ENCODE data around the gene NEK4. TPM values are rescaled to one million over a fixed set of nuclear protein-coding genes. Genes with fewer than 3 reads are reported as not detected.

NEK4 gene
- total and polyA plus RNA-seq, 10 of the 15 experiments (the other 5 are each of a cell fraction or from before 2014, with no cell fraction given) = 7.0 to 29.1 (median 16.4) TPM

DNA sequence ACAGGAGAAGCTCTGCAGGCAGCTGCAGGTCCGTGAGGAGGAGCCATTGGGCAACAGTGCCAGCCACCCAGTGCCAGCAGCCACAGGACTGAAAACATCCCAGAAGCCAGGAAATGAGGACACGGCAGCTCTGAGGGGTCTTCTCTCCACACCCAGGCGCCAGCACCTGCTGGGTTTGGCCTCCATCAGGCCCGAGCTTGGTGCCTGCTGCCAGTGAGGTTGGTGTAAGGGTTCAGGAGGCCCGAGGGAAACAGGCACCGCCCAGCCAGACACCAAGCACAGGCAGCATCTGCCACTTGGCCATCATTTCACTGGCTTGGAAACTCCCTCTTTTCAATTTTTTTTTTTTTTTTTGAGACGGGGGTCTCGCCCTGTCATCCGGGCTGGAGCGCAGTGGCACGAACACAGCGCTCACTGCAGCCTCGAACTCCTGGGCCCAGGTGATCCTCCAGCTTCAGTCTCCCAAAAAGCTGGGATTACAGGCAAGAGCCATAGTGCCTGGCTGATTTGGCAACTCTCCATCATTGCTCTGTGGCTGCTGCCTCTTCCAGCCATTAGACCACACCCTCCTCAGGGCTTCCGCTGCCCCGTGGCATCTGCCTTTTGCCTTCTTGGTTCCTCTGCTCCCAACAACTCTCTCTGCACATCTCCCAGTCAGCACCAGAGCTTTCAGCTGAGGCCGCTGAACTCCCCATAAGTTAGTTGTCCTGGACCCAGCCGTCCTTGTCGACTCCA, 22.4 kb upstream of the NEK4 start:
- Histone ChIP-seq H3K4me1 (ENCODE audit: control insufficient read depth, insufficient read depth, low read length) (no peaks in the 10 kb centered on the region), H3K4me2 (ENCODE audit: control insufficient read depth, insufficient read depth) (no peak overlapping the region), H3K36me3 (ENCODE audit: control insufficient read depth in 2 of 2, insufficient read depth in 2 of 2, low read length in 1 of 2) (no peaks in the 10 kb centered on the region), H3K9me3 (replicated peaks; ENCODE audit: control insufficient read depth, insufficient read depth, low read length) (no peaks in the 10 kb centered on the region), H2AFZ (ENCODE audit: control insufficient read depth, low read depth, low read length) (no peak overlapping the region), H4K20me1 (ENCODE audit: control insufficient read depth, insufficient read depth) (no peaks in the 10 kb centered on the region), H3K27ac (ENCODE audit: control insufficient read depth, insufficient read depth) (no peak overlapping the region), H3K27me3 (replicated peaks in 1 of 2; ENCODE audit: control insufficient read depth in 2 of 2, insufficient read depth in 2 of 2, low read length in 1 of 2) (no peaks in the 10 kb centered on the region; a peak in 1 of 4 replicates), H3K9ac (ENCODE audit: control insufficient read depth, insufficient read depth, low read length) (no peak overlapping the region), H3K4me3 (no peak overlapping the region), H3K79me2 (ENCODE audit: control insufficient read depth, insufficient read depth, low read length) (no peaks in the 10 kb centered on the region)
- TF ChIP-seq HDGF (IDR thresholded peaks at IDR 0.05) (no peak), CBX5 (IDR thresholded peaks at IDR 0.05; ENCODE audit: low read depth) (no peak), CHD2 (IDR thresholded peaks at IDR 0.05; ENCODE audit: borderline replicate concordance, low read depth, low read length) (no peak), YY1 (IDR thresholded peaks at IDR 0.05; ENCODE audit: low read depth, low read length) (no peak), EED (IDR thresholded peaks at IDR 0.05; ENCODE audit: low read depth) (no peak), ZNF217 (IDR thresholded peaks at IDR 0.05) (no peak), ZSCAN29 (IDR thresholded peaks at IDR 0.05) (no peak), MAX (IDR thresholded peaks at IDR 0.05; ENCODE audit: low read depth, low read length) (no peak), CREB1 (IDR thresholded peaks at IDR 0.05; ENCODE audit: low read depth) (no peak), POU2F2 (IDR thresholded peaks at IDR 0.05; ENCODE audit: borderline replicate concordance, low read depth, low read length) (no peak), KDM1A (IDR thresholded peaks at IDR 0.05; ENCODE audit: borderline replicate concordance) (no peak), BMI1 (IDR thresholded peaks at IDR 0.05; ENCODE audit: borderline replicate concordance) (no peak), RBBP5 (conservative IDR thresholded peaks at IDR 0.05) (no peak), ZNF207 (IDR thresholded peaks at IDR 0.05; ENCODE audit: borderline replicate concordance) (no peak), BACH1 (IDR thresholded peaks at IDR 0.05; ENCODE audit: borderline replicate concordance) (no peak), PML (IDR thresholded peaks at IDR 0.05; ENCODE audit: low read length) (no peak)
- TF ChIP-seq, protein P1, sequence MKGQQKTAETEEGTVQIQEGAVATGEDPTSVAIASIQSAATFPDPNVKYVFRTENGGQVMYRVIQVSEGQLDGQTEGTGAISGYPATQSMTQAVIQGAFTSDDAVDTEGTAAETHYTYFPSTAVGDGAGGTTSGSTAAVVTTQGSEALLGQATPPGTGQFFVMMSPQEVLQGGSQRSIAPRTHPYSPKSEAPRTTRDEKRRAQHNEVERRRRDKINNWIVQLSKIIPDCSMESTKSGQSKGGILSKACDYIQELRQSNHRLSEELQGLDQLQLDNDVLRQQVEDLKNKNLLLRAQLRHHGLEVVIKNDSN (IDR thresholded peaks at IDR 0.05; ENCODE audit: borderline replicate concordance, extremely low read length, insufficient read depth, low read depth, low read length) = no peak
- DNase-seq (ENCODE audit: low read depth, low spot score) (no peak), FAIRE-seq (no peak), ATAC-seq (no peak)
- in situ Hi-C loops (cut with MboI) (no loop called here), intact Hi-C loops (cut with micrococcal nuclease; ENCODE audit: unreplicated experiment) (no loop called here)
- POLR2A ChIA-PET = no interaction called here
- 39% methylated on average over 18 of the region's 18 CpGs for WGBS (ENCODE audit: insufficient coverage, insufficient replicate concordance, low lambda C conversion rate, missing lambda C conversion rate)
- RAD21 ChIA-PET (ENCODE audit: unreplicated experiment) = interaction anchor here (1.3 kb wide), 1 partner anchor 14 kb away, joined by 4 read pairs; no protein-coding TSS in a partner anchor
- CTCF ChIA-PET = interaction anchor here (1.1 to 1.8 kb wide), 2 partner anchors 9 to 14 kb away, joined by 4 to 6 read pairs; no protein-coding TSS in a partner anchor
- BruUV-seq (replicated peaks) = no TSS peak
- SMC1A ChIA-PET (ENCODE audit: uncharacterized antibody, unreplicated experiment) = no interaction called here

Data from GM12878 (cell line).